Measurements from ENCODE around the gene UBE2J2. TPM values are rescaled to one million over a fixed set of nuclear protein-coding genes. Genes with fewer than 3 reads are reported as not detected.

UBE2J2 gene
- total and polyA plus RNA-seq, 11 donors = 23.3 to 53.6 (median 34.7) TPM

DNA sequence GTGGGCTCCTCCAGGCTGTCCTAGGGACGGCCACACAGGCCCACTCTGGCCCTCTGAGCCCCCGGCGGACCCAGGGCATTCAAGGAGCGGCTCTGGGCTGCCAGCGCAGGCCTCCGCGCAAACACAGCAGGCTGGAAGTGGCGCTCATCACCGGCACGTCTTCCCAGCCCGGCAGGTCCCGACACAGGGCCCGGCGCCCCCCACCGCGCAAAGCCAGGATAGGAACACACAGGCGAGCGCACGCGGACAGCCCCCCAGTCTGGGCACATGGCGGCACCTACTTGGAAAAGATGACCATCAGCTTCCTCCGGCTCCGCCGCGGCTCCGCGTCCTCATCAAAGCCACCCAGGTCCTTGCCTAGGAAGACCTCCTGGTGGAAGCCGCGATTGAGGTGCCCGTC, 45.5 kb downstream of the UBE2J2 start:
- Histone ChIP-seq H3K4me3 (no peak overlapping the region), H3K36me3 (peaks cover 0 to 63% (median 44%) of the 10 kb centered on the region in 9 donors), H3K9me3 (no peaks in the 10 kb centered on the region), H3K27me3 (no peaks in the 10 kb centered on the region), H3K27ac (no peak overlapping the region), H3K4me1 (peaks cover 8 to 64% (median 27%) of the 10 kb centered on the region in 12 donors)
- intact Hi-C loops (cut with DNase I) = loop anchor here in 1 of 10 donors (10.0 kb wide), 1 partner anchor 103 kb away; no protein-coding TSS in a partner anchor
- TF ChIP-seq, protein P1, sequence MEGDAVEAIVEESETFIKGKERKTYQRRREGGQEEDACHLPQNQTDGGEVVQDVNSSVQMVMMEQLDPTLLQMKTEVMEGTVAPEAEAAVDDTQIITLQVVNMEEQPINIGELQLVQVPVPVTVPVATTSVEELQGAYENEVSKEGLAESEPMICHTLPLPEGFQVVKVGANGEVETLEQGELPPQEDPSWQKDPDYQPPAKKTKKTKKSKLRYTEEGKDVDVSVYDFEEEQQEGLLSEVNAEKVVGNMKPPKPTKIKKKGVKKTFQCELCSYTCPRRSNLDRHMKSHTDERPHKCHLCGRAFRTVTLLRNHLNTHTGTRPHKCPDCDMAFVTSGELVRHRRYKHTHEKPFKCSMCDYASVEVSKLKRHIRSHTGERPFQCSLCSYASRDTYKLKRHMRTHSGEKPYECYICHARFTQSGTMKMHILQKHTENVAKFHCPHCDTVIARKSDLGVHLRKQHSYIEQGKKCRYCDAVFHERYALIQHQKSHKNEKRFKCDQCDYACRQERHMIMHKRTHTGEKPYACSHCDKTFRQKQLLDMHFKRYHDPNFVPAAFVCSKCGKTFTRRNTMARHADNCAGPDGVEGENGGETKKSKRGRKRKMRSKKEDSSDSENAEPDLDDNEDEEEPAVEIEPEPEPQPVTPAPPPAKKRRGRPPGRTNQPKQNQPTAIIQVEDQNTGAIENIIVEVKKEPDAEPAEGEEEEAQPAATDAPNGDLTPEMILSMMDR (IDR thresholded peaks at IDR 0.05) = no peak
- no peak for TF ChIP-seq POLR2A (IDR thresholded peaks at IDR 0.05)
- DNase-seq = no peak
- 90 to 96% (median 92%) methylated on average over 22 to 30 of the region's 30 CpGs for WGBS, 4 donors
- ATAC-seq = no peak

DNA sequence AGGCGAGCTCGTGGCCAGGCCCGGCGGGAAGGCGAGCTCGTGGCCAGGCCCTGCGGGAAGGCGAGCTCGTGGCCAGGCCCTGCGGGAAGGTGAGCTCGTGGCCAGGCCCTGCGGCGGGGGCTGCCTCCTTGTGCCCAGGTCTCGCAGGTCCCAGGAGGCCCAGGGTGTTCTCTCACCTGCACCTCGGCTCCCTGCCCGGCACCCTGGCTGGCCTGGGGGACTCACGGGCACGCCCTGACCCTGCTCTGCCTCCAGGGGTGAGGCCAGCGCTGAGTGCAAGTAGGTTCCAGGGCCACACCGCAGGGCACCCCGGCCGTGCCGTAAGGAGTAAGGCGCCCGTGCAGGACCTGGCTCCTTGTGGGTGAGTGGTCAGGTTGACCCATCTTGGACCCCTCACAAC, 46.3 kb downstream of the UBE2J2 start:
- Histone ChIP-seq H3K4me3 (no peak overlapping the region), H3K9me3 (no peaks in the 10 kb centered on the region), H3K36me3 (peaks cover 0 to 71% (median 52%) of the 10 kb centered on the region in 9 donors), H3K27ac (no peak overlapping the region), H3K4me1 (peaks cover 5 to 56% (median 22%) of the 10 kb centered on the region in 12 donors), H3K27me3 (no peaks in the 10 kb centered on the region)
- intact Hi-C loops (cut with DNase I) = loop anchor here in 1 of 10 donors (10.0 kb wide), 1 partner anchor 103 kb away; no protein-coding TSS in a partner anchor
- WGBS, 4 donors = 94 to 97% (median 97%) methylated on average over 20 to 25 of the region's 25 CpGs; no CpG with 5 or more reads in 1 of the 4 donors
- TF ChIP-seq POLR2A (IDR thresholded peaks at IDR 0.05) = no peak
- TF ChIP-seq, protein P1 (IDR thresholded peaks at IDR 0.05) = no peak
- no peak for DNase-seq
- ATAC-seq = no peak

- Histone ChIP-seq H3K27me3 (no peaks in the 10 kb centered on the region), H3K4me1 (peaks cover 5 to 55% (median 22%) of the 10 kb centered on the region in 12 donors), H3K9me3 (no peaks in the 10 kb centered on the region), H3K4me3 (no peak overlapping the region), H3K27ac (no peak overlapping the region), H3K36me3 (peaks cover 0 to 77% (median 58%) of the 10 kb centered on the region in 9 donors)
- TF ChIP-seq POLR2A (IDR thresholded peaks at IDR 0.05) = no peak
- TF ChIP-seq, protein P1 (IDR thresholded peaks at IDR 0.05) = no peak
- DNase-seq (no peak), ATAC-seq (no peak)
- 90 to 93% (median 92%) methylated on average over 24 to 44 of the region's 44 CpGs for WGBS, 4 donors
- intact Hi-C loops (cut with DNase I) = loop anchor here in 1 of 10 donors (10.0 kb wide), 1 partner anchor 102 kb away; no protein-coding TSS in a partner anchor
Observed at GRCh38 chr1:1226566-1227362, 46.9 kb downstream of the UBE2J2 start.

- Histone ChIP-seq H3K27ac (no peak overlapping the region), H3K36me3 (peaks cover 0 to 85% (median 67%) of the 10 kb centered on the region in 9 donors), H3K9me3 (no peaks in the 10 kb centered on the region), H3K27me3 (no peaks in the 10 kb centered on the region), H3K4me3 (no peak overlapping the region), H3K4me1 (peaks cover 5 to 52% (median 21%) of the 10 kb centered on the region in 12 donors)
- peak; percentile 18 to 44 (median 36) for ATAC-seq
- no peak for TF ChIP-seq POLR2A (IDR thresholded peaks at IDR 0.05)
- TF ChIP-seq, protein P1 (IDR thresholded peaks at IDR 0.05) = no peak
- intact Hi-C loops (cut with DNase I) = loop anchor here in 1 of 10 donors (10.0 kb wide), 1 partner anchor 101 kb away; no protein-coding TSS in a partner anchor
- 72 to 75% (median 75%) methylated on average over 18 of the region's 18 CpGs for WGBS, 4 donors
- DNase-seq = peak in 1 of 5 donors; percentile 51
Observed at GRCh38 chr1:1225913-1226312, 47.7 kb downstream of the UBE2J2 start.
